Fibroblast of skin of right quadriceps (primary cell): ENCODE data around the gene TEAD1.
"Not testable (repeated sequence)": the region's sequence is repeated elsewhere in the genome, so short reads cannot be mapped to it uniquely, and the experiment has no call there.

Experiments used
- DNase-seq: peaks from one replicate; pipeline ENCODE4 v3.0.0-alpha.2; 2013

Gene TEAD1

GRCh38 chr11:12744826-12745502 lies 70.7 kb downstream of the TEAD1 start:
- DNase-seq, result peak; percentile 19

GRCh38 chr11:12745787-12746186 lies 71.6 kb downstream of the TEAD1 start:
- no peak for DNase-seq

- peak; percentile 84 for DNase-seq
Measured at GRCh38 chr11:12746593-12747097, 72.4 kb downstream of the TEAD1 start.

GRCh38 chr11:12748561-12748960 lies 74.3 kb downstream of the TEAD1 start:
- DNase-seq, result no peak

GRCh38 chr11:12749442-12749841 lies 75.2 kb downstream of the TEAD1 start:
- no peak for DNase-seq

GRCh38 chr11:12750181-12750580 lies 76.0 kb downstream of the TEAD1 start:
- DNase-seq, result no peak

- no peak for DNase-seq
Measured at GRCh38 chr11:12752868-12753524, 78.8 kb downstream of the TEAD1 start.

GRCh38 chr11:12754021-12754420 lies 79.8 kb downstream of the TEAD1 start:
- DNase-seq, result no peak

GRCh38 chr11:12754582-12755234 lies 80.5 kb downstream of the TEAD1 start:
- DNase-seq, result no peak

- no peak for DNase-seq
Measured at GRCh38 chr11:12755510-12756453, 81.6 kb downstream of the TEAD1 start.

GRCh38 chr11:12756454-12756806 lies 82.2 kb downstream of the TEAD1 start:
- no peak for DNase-seq

- no peak for DNase-seq
Measured at GRCh38 chr11:12756867-12757266, 82.6 kb downstream of the TEAD1 start.

GRCh38 chr11:12757416-12757815 lies 83.2 kb downstream of the TEAD1 start:
- no peak for DNase-seq

GRCh38 chr11:12758117-12758516 lies 83.9 kb downstream of the TEAD1 start:
- not testable (repeated sequence) for DNase-seq

- peak; percentile 55 for DNase-seq
Measured at GRCh38 chr11:12761029-12761428, 86.8 kb downstream of the TEAD1 start.

GRCh38 chr11:12762278-12762677 lies 88.1 kb downstream of the TEAD1 start:
- no peak for DNase-seq

- no peak for DNase-seq
Measured at GRCh38 chr11:12762696-12763324, 88.6 kb downstream of the TEAD1 start.

- DNase-seq, result no peak
Measured at GRCh38 chr11:12764187-12764914, 90.1 kb downstream of the TEAD1 start.

- DNase-seq, result no peak
Measured at GRCh38 chr11:12765428-12765827, 91.2 kb downstream of the TEAD1 start.

GRCh38 chr11:12767027-12767426 lies 92.8 kb downstream of the TEAD1 start:
- no peak for DNase-seq

GRCh38 chr11:12767577-12767976 lies 93.4 kb downstream of the TEAD1 start:
- DNase-seq, result no peak
